IPS-20b (cell line): ENCODE data around the gene XRCC4.

Experiments
- H3K27ac ChIP-seq: one replicate; pipeline ENCODE4 v1.5.1; 2013; ENCODE audit warnings: low read length
- H3K27me3 ChIP-seq: 2 replicates; pipeline ENCODE4 v1.6.1; 2013; ENCODE audit warnings: mild to moderate bottlenecking, low read length, inconsistent platforms; ENCODE audit not compliant: insufficient read depth
- H3K36me3 ChIP-seq: 2 replicates; pipeline ENCODE4 v1.6.1; 2013; ENCODE audit warnings: low read depth, mild to moderate bottlenecking, inconsistent platforms, low read length, moderate library complexity; ENCODE audit not compliant: insufficient read depth
- H3K4me1 ChIP-seq: 2 replicates; pipeline ENCODE4 v1.6.1; 2013; ENCODE audit warnings: mild to moderate bottlenecking, control low read depth, inconsistent platforms, low read length, moderate library complexity; ENCODE audit not compliant: insufficient read depth
- H3K4me3 ChIP-seq: 2 replicates; pipeline ENCODE4 v1.5.1; 2013; ENCODE audit warnings: mild to moderate bottlenecking, low read length, inconsistent platforms
- H3K9ac ChIP-seq: 2 replicates; pipeline ENCODE4 v1.6.1; 2013; ENCODE audit warnings: low read depth, mild to moderate bottlenecking, inconsistent platforms, low read length, moderate library complexity
- H3K9me3 ChIP-seq: 2 replicates; pipeline ENCODE4 v1.6.1; 2013; ENCODE audit warnings: mild to moderate bottlenecking, low read depth, low read length, inconsistent platforms; ENCODE audit not compliant: insufficient read depth

Gene XRCC4

GRCh38 chr5:83377131-83377865 is 300.0 kb downstream of the XRCC4 start:
- peaks cover 8% of the 10 kb centered on the region; the same call in 1 of the 2 replicates for H3K4me1 ChIP-seq

GRCh38 chr5:83378624-83379289 is 301.4 kb downstream of the XRCC4 start:
- H3K9ac ChIP-seq: no peak overlapping the region
- H3K36me3 ChIP-seq: no peaks in the 10 kb centered on the region
- H3K4me1 ChIP-seq: peaks cover 8% of the 10 kb centered on the region; the same call in 1 of the 2 replicates
- no peak overlapping the region for H3K27ac ChIP-seq
- no peaks in the 10 kb centered on the region for H3K9me3 ChIP-seq
- peak overlapping the region; percentile 9; the same call in 1 of the 2 replicates for H3K4me3 ChIP-seq
- no peaks in the 10 kb centered on the region for H3K27me3 ChIP-seq

More at GRCh38 chr5:83377131-83377865, 300.0 kb downstream of the XRCC4 start:
- no peaks in the 10 kb centered on the region for H3K9me3 ChIP-seq
- H3K27ac ChIP-seq: no peak overlapping the region
- H3K36me3 ChIP-seq: no peaks in the 10 kb centered on the region
- H3K4me3 ChIP-seq: no peak overlapping the region
- H3K27me3 ChIP-seq: no peaks in the 10 kb centered on the region
- no peak overlapping the region for H3K9ac ChIP-seq

- Histone ChIP-seq H3K27me3 (no peaks in the 10 kb centered on the region), H3K9me3 (no peaks in the 10 kb centered on the region), H3K9ac (no peak overlapping the region), H3K4me3 (no peak overlapping the region), H3K36me3 (no peaks in the 10 kb centered on the region), H3K4me1 (no peaks in the 10 kb centered on the region), H3K27ac (no peak overlapping the region)
Measured at GRCh38 chr5:83385812-83386211, 308.5 kb downstream of the XRCC4 start.

- H3K4me1 ChIP-seq: no peaks in the 10 kb centered on the region
- H3K27me3 ChIP-seq: no peaks in the 10 kb centered on the region
- H3K4me3 ChIP-seq: no peak overlapping the region
- H3K9me3 ChIP-seq: no peaks in the 10 kb centered on the region
- H3K36me3 ChIP-seq: no peaks in the 10 kb centered on the region
- no peak overlapping the region for H3K9ac ChIP-seq
- H3K27ac ChIP-seq: no peak overlapping the region
Measured at GRCh38 chr5:83387041-83387440, 309.7 kb downstream of the XRCC4 start.

GRCh38 chr5:83388608-83389007 is 311.3 kb downstream of the XRCC4 start:
- no peaks in the 10 kb centered on the region for H3K36me3 ChIP-seq
- H3K27ac ChIP-seq: no peak overlapping the region
- H3K9me3 ChIP-seq: no peaks in the 10 kb centered on the region
- H3K27me3 ChIP-seq: no peaks in the 10 kb centered on the region
- H3K4me3 ChIP-seq: no peak overlapping the region
- no peak overlapping the region for H3K9ac ChIP-seq
- no peaks in the 10 kb centered on the region for H3K4me1 ChIP-seq

- H3K9me3 ChIP-seq: no peaks in the 10 kb centered on the region
- no peak overlapping the region for H3K4me3 ChIP-seq
- H3K27ac ChIP-seq: no peak overlapping the region
- no peak overlapping the region for H3K9ac ChIP-seq
- no peaks in the 10 kb centered on the region for H3K27me3 ChIP-seq
- H3K4me1 ChIP-seq: no peaks in the 10 kb centered on the region
- H3K36me3 ChIP-seq: no peaks in the 10 kb centered on the region
Measured at GRCh38 chr5:83392766-83393503, 315.6 kb downstream of the XRCC4 start.

GRCh38 chr5:83393504-83393866 is 316.1 kb downstream of the XRCC4 start:
- no peak overlapping the region for H3K4me3 ChIP-seq
- H3K27ac ChIP-seq: no peak overlapping the region
- H3K9me3 ChIP-seq: no peaks in the 10 kb centered on the region
- H3K27me3 ChIP-seq: no peaks in the 10 kb centered on the region
- no peaks in the 10 kb centered on the region for H3K36me3 ChIP-seq
- no peak overlapping the region for H3K9ac ChIP-seq
- H3K4me1 ChIP-seq: no peaks in the 10 kb centered on the region

- Histone ChIP-seq H3K27me3 (no peaks in the 10 kb centered on the region), H3K9ac (no peak overlapping the region), H3K27ac (no peak overlapping the region), H3K4me1 (no peaks in the 10 kb centered on the region), H3K4me3 (no peak overlapping the region), H3K9me3 (no peaks in the 10 kb centered on the region), H3K36me3 (no peaks in the 10 kb centered on the region)
Measured at GRCh38 chr5:83394190-83394589, 316.8 kb downstream of the XRCC4 start.

- Histone ChIP-seq H3K36me3 (no peaks in the 10 kb centered on the region), H3K9me3 (no peaks in the 10 kb centered on the region), H3K4me3 (no peak overlapping the region), H3K27me3 (no peaks in the 10 kb centered on the region), H3K9ac (no peak overlapping the region), H3K4me1 (peaks cover 14% of the 10 kb centered on the region; the same call in 1 of the 2 replicates), H3K27ac (no peak overlapping the region)
Measured at GRCh38 chr5:83396662-83397061, 319.3 kb downstream of the XRCC4 start.

GRCh38 chr5:83397658-83398057 is 320.3 kb downstream of the XRCC4 start:
- no peaks in the 10 kb centered on the region for H3K36me3 ChIP-seq
- peaks cover 17% of the 10 kb centered on the region for H3K4me1 ChIP-seq
- no peak overlapping the region for H3K9ac ChIP-seq
- H3K27ac ChIP-seq: no peak overlapping the region
- no peak overlapping the region for H3K4me3 ChIP-seq
- no peaks in the 10 kb centered on the region for H3K27me3 ChIP-seq
- no peaks in the 10 kb centered on the region for H3K9me3 ChIP-seq

- no peaks in the 10 kb centered on the region for H3K36me3 ChIP-seq
- H3K9ac ChIP-seq: no peak overlapping the region
- no peak overlapping the region for H3K4me3 ChIP-seq
- peaks cover 17% of the 10 kb centered on the region for H3K4me1 ChIP-seq
- no peaks in the 10 kb centered on the region for H3K27me3 ChIP-seq
- no peaks in the 10 kb centered on the region for H3K9me3 ChIP-seq
- no peak overlapping the region for H3K27ac ChIP-seq
Measured at GRCh38 chr5:83400241-83400640, 322.9 kb downstream of the XRCC4 start.
